ENCODE measurements around the gene CHRD.

CHRD gene

GRCh38 chr3:184350618-184351017, 29.2 kb upstream of the CHRD start:
- Histone ChIP-seq H3K27ac (no peak overlapping the region), H3K4me3 (ENCODE audit: low read depth, low read length) (no peak overlapping the region), H3K27me3 (replicated peaks) (no peaks in the 10 kb centered on the region), H3K36me3 (replicated peaks) (no peaks in the 10 kb centered on the region)
- no peak for DNase-seq
- TF ChIP-seq CTCF (IDR thresholded peaks at IDR 0.05; ENCODE audit: low read depth, low read length, missing control alignments) = no peak
- in situ Hi-C loops (cut with HindIII; ENCODE audit: low pct_ligation_motif_present, low sequenced_read_pairs) = loop anchor here (25.0 kb wide), 1 partner anchor 187 kb away; no protein-coding TSS in a partner anchor

- DNase-seq = no peak
- H3K27ac ChIP-seq = no peak overlapping the region
- no peaks in the 10 kb centered on the region for H3K36me3 ChIP-seq (replicated peaks)
- in situ Hi-C loops (cut with HindIII; ENCODE audit: low pct_ligation_motif_present, low sequenced_read_pairs) = loop anchor here (25.0 kb wide), 1 partner anchor 186 kb away; no protein-coding TSS in a partner anchor
- no peaks in the 10 kb centered on the region for H3K27me3 ChIP-seq (replicated peaks)
- TF ChIP-seq CTCF (IDR thresholded peaks at IDR 0.05; ENCODE audit: low read depth, low read length, missing control alignments) = no peak
- H3K4me3 ChIP-seq (ENCODE audit: low read depth, low read length) = no peak overlapping the region
Observed at GRCh38 chr3:184351511-184352148, 28.2 kb upstream of the CHRD start.

- DNase-seq = no peak
- in situ Hi-C loops (cut with HindIII; ENCODE audit: low pct_ligation_motif_present, low sequenced_read_pairs) = loop anchor here (25.0 kb wide), 1 partner anchor 185 kb away; no protein-coding TSS in a partner anchor
- Histone ChIP-seq H3K27ac (no peak overlapping the region), H3K27me3 (replicated peaks) (no peaks in the 10 kb centered on the region), H3K4me3 (ENCODE audit: low read depth, low read length) (no peak overlapping the region), H3K36me3 (replicated peaks) (no peaks in the 10 kb centered on the region)
- no peak for TF ChIP-seq CTCF (IDR thresholded peaks at IDR 0.05; ENCODE audit: low read depth, low read length, missing control alignments)
Observed at GRCh38 chr3:184352149-184352785, 27.6 kb upstream of the CHRD start.

GRCh38 chr3:184352897-184353545, 26.8 kb upstream of the CHRD start:
- H3K36me3 ChIP-seq (replicated peaks) = no peaks in the 10 kb centered on the region
- no peaks in the 10 kb centered on the region for H3K27me3 ChIP-seq (replicated peaks)
- H3K27ac ChIP-seq = no peak overlapping the region
- in situ Hi-C loops (cut with HindIII; ENCODE audit: low pct_ligation_motif_present, low sequenced_read_pairs) = loop anchor here (25.0 kb wide), 1 partner anchor 184 kb away; no protein-coding TSS in a partner anchor
- DNase-seq = no peak
- TF ChIP-seq CTCF (IDR thresholded peaks at IDR 0.05; ENCODE audit: low read depth, low read length, missing control alignments) = no peak
- no peak overlapping the region for H3K4me3 ChIP-seq (ENCODE audit: low read depth, low read length)

- Histone ChIP-seq H3K36me3 (replicated peaks) (no peaks in the 10 kb centered on the region), H3K4me3 (ENCODE audit: low read depth, low read length) (no peak overlapping the region), H3K27ac (no peak overlapping the region), H3K27me3 (replicated peaks) (no peaks in the 10 kb centered on the region)
- TF ChIP-seq CTCF (IDR thresholded peaks at IDR 0.05; ENCODE audit: low read depth, low read length, missing control alignments) = no peak
- no peak for DNase-seq
- in situ Hi-C loops (cut with HindIII; ENCODE audit: low pct_ligation_motif_present, low sequenced_read_pairs) = loop anchor here (25.0 kb wide), 1 partner anchor 184 kb away; no protein-coding TSS in a partner anchor
Observed at GRCh38 chr3:184353546-184353941, 26.3 kb upstream of the CHRD start.
